SU-DHL-6 (cell line): Measurements from ENCODE around the gene EME2.

Experiments used
- H2AFZ ChIP-seq: fragments of 200-600 bp; sonication (generic); 2 replicates; pipeline ENCODE4 v1.6.1; 2014; ENCODE audit warnings: low read depth, mild to moderate bottlenecking, moderate library complexity, mixed read lengths, antibody characterized with exemption, low read length; ENCODE audit not compliant: severe bottlenecking
- H3F3A ChIP-seq: fragments of 200-600 bp; shearing (Covaris generic); 2 replicates; pipeline ENCODE4 v1.6.0; 2016; ENCODE audit warnings: antibody characterized with exemption, mild to moderate bottlenecking; ENCODE audit not compliant: insufficient read depth
- H3K27ac ChIP-seq: fragments of 200-600 bp; sonication (generic); 2 replicates; pipeline ENCODE4 v1.5.1; 2016; ENCODE audit warnings: low read depth, mild to moderate bottlenecking, low read length, moderate library complexity, mixed read lengths
- H3K27me3 ChIP-seq: fragments of 200-600 bp; sonication (generic), shearing (Covaris generic); 2 replicates; pipeline ENCODE4 v1.6.0; 2014; ENCODE audit warnings: mild to moderate bottlenecking, low read length
- H3K36me3 ChIP-seq: fragments of 200-600 bp; sonication (generic); 2 replicates; pipeline ENCODE4 v1.6.1; 2014; ENCODE audit warnings: mild to moderate bottlenecking, low read length, mixed read lengths
- H3K4me2 ChIP-seq: fragments of 300-600, 200-600 bp; shearing (Covaris generic), sonication (generic); 2 replicates; pipeline ENCODE4 v1.6.0; 2014; ENCODE audit warnings: low read length, low read depth, mild to moderate bottlenecking; ENCODE audit not compliant: poor library complexity, severe bottlenecking
- H3K4me3 ChIP-seq: fragments of 200-600 bp; sonication (generic); 2 replicates; pipeline ENCODE4 v1.5.1; 2014; ENCODE audit warnings: antibody characterized with exemption, low read length, mild to moderate bottlenecking, mixed read lengths; ENCODE audit not compliant: insufficient read depth, poor library complexity, severe bottlenecking
- H3K79me2 ChIP-seq: fragments of 200-600 bp; sonication (generic); 2 replicates; pipeline ENCODE4 v1.6.1; 2014; ENCODE audit warnings: mild to moderate bottlenecking, low read length, moderate library complexity; ENCODE audit not compliant: insufficient read depth
- H3K9ac ChIP-seq: fragments of 200-600 bp; sonication (generic); 2 replicates; pipeline ENCODE4 v1.7.0; 2014; ENCODE audit warnings: mild to moderate bottlenecking, low read length
- H3K9me2 ChIP-seq: fragments of 200-600 bp; sonication (generic); replicated peaks from 2 replicates; pipeline ENCODE4 v1.6.1; 2014; ENCODE audit warnings: low read length; ENCODE audit not compliant: insufficient read depth
- H3K9me3 ChIP-seq: fragments of 200-600 bp; sonication (generic); 2 replicates; pipeline ENCODE4 v1.6.1; 2014; ENCODE audit warnings: low read length, mixed read lengths; ENCODE audit not compliant: insufficient read depth
- H4K20me1 ChIP-seq: fragments of 200-600 bp; sonication (generic); 2 replicates; pipeline ENCODE4 v1.6.1; 2014; ENCODE audit warnings: low read depth, mild to moderate bottlenecking, antibody characterized with exemption, low read length, moderate library complexity, mixed read lengths
- EZH2phosphoT487 ChIP-seq: fragments of 200-600 bp; sonication (generic), shearing (Covaris generic); conservative IDR thresholded peaks from 2 replicates; pipeline ENCODE4 v1.6.1; 2018; ENCODE audit warnings: mild to moderate bottlenecking, antibody characterized with exemption, low read length, moderate library complexity, mixed read lengths
- TF ChIP-seq, protein P1 (sequence below): fragments of 200-600 bp; sonication (generic); IDR thresholded peaks from one replicate; pipeline ENCODE4 v1.5.1; 2017; ENCODE audit warnings: antibody characterized with exemption, mild to moderate bottlenecking, low read length, moderate library complexity; ENCODE audit not compliant: insufficient read depth, poor library complexity, severe bottlenecking

EME2 gene

DNA sequence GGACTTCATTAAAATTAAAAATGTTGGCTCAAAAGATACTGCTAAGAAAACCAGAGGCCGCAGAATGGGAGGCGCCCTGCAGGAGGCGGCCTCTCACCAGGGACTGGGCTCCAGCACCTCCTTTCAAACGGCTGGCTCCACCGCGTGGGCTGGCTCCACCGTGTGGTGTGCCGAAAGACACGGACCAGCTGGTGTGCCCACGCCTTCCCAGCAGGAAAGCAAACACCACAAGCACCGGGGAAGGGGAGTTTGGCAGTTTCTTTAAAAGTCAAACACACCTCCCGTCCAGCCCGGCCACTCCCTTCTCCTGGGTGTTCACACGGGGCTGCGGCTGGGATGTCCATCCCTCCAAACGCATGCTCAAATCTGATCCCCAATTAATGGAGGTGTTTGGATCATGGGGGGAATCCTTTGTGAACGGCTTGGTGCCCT, 40.1 kb downstream of the EME2 start:
- Histone ChIP-seq H3K36me3 (no peaks in the 10 kb centered on the region), H2AFZ (no peak overlapping the region), H3K4me3 (no peak overlapping the region), H4K20me1 (no peaks in the 10 kb centered on the region), H3K9me2 (no peaks in the 10 kb centered on the region), H3K27me3 (no peaks in the 10 kb centered on the region), H3K9me3 (no peaks in the 10 kb centered on the region), H3F3A (no peaks in the 10 kb centered on the region), H3K9ac (no peak overlapping the region), H3K4me2 (no peak overlapping the region), H3K27ac (no peak overlapping the region), H3K79me2 (no peaks in the 10 kb centered on the region)
- no peak for TF ChIP-seq EZH2phosphoT487
- TF ChIP-seq, protein P1, sequence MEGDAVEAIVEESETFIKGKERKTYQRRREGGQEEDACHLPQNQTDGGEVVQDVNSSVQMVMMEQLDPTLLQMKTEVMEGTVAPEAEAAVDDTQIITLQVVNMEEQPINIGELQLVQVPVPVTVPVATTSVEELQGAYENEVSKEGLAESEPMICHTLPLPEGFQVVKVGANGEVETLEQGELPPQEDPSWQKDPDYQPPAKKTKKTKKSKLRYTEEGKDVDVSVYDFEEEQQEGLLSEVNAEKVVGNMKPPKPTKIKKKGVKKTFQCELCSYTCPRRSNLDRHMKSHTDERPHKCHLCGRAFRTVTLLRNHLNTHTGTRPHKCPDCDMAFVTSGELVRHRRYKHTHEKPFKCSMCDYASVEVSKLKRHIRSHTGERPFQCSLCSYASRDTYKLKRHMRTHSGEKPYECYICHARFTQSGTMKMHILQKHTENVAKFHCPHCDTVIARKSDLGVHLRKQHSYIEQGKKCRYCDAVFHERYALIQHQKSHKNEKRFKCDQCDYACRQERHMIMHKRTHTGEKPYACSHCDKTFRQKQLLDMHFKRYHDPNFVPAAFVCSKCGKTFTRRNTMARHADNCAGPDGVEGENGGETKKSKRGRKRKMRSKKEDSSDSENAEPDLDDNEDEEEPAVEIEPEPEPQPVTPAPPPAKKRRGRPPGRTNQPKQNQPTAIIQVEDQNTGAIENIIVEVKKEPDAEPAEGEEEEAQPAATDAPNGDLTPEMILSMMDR: no peak

DNA sequence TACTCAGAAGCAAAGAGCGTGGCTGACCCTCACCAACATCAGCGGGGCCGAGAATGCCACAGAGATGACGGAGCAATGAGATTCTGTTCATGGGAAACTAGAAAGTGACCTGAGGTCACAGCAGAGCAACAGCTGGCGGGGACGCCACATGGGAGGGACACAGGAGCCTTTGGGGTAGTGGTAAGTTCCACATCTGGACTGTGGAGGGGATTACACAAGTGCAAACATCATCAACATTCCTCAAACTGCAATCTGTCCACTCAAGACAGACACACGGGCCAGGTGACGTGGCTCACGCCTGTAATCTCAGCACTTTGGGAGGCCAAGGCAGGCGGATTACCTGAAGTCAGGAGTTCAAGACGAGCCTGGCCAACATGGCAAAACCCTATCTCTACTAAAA, 42.9 kb downstream of the EME2 start:
- H3F3A ChIP-seq: no peaks in the 10 kb centered on the region
- H2AFZ ChIP-seq: no peak overlapping the region
- TF ChIP-seq, protein P1: no peak
- no peak for TF ChIP-seq EZH2phosphoT487
- no peaks in the 10 kb centered on the region for H3K9me2 ChIP-seq
- H3K4me2 ChIP-seq: no peak overlapping the region
- H3K36me3 ChIP-seq: no peaks in the 10 kb centered on the region
- H3K79me2 ChIP-seq: no peaks in the 10 kb centered on the region
- no peak overlapping the region for H3K27ac ChIP-seq
- H3K4me3 ChIP-seq: no peak overlapping the region
- no peak overlapping the region for H3K9ac ChIP-seq
- no peaks in the 10 kb centered on the region for H4K20me1 ChIP-seq
- H3K9me3 ChIP-seq: no peaks in the 10 kb centered on the region
- H3K27me3 ChIP-seq: no peaks in the 10 kb centered on the region

DNA sequence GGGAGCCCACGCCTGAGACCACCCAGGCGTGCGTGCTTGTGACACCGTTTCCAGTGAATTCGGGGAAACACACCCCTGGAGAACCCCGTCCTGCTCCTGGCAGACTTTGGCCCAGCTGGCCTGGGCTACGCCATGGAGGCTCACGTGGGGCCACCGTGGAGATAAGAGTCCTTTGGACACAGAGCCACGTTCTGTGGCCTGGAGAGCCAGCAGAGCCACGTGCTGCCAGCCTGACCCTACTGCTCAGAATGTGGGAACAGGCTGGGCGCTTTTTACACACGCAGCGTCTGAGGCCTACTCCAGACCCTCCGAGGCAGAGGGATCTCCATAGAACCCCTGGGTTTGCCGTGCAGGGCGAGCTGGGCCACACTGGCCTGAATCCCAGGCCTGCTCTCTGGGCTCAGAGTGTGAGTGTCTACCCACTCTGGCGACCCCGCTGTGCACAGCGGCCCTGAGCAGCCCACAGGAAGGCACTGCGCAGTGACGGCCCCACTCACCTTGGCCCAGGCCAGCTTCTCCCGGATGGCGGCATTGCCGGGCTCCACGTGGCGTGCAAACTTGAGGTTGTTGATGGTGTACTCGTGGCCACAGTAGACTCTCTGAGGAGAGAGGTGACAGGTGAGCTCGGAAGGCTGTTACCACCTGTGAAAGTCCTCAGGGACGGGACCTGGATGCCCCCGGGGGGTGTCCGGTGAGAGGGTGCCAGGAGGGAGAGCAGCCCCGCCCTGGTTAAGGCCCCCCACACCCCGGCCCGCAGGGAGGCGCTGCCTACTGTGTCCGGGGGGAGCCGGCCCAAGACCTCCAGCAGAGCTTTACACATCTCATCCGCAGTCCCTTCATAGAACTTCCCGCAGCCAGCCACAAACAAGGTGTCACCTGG, 44.0 kb downstream of the EME2 start:
- Histone ChIP-seq H3K9me2 (no peaks in the 10 kb centered on the region), H3F3A (no peaks in the 10 kb centered on the region), H4K20me1 (no peaks in the 10 kb centered on the region), H3K79me2 (no peaks in the 10 kb centered on the region), H2AFZ (no peak overlapping the region), H3K9me3 (no peaks in the 10 kb centered on the region), H3K27ac (no peak overlapping the region), H3K4me2 (no peak overlapping the region), H3K27me3 (no peaks in the 10 kb centered on the region), H3K4me3 (no peak overlapping the region), H3K36me3 (no peaks in the 10 kb centered on the region), H3K9ac (no peak overlapping the region)
- no peak for TF ChIP-seq EZH2phosphoT487
- TF ChIP-seq, protein P1: no peak
